Neural crest cell (in vitro differentiated cells): ENCODE data around the gene AGBL4. TPM values are rescaled to one million over a fixed set of nuclear protein-coding genes. Genes with fewer than 3 reads are reported as not detected.

Source experiments
- DNase-seq: peaks from one replicate; pipeline ENCODE4 v3.0.0; 2021; ENCODE audit warnings: low read depth, mixed read lengths, low spot score
- H3K27ac Mint-ChIP-seq: one replicate; pipeline ENCODE4 v1.8.0; 2021; ENCODE audit warnings: mild to moderate bottlenecking, mixed read lengths; ENCODE audit not compliant: unreplicated experiment
- H3K27me3 Mint-ChIP-seq: 2 replicates; pipeline ENCODE4 v1.8.0; 2021; ENCODE audit warnings: low read depth, mild to moderate bottlenecking, mixed read lengths
- H3K36me3 Mint-ChIP-seq: 2 replicates; pipeline ENCODE4 v1.8.0; 2021; ENCODE audit warnings: low read depth, mild to moderate bottlenecking, mixed read lengths
- H3K4me1 Mint-ChIP-seq: 2 replicates; pipeline ENCODE4 v1.8.0; 2021; ENCODE audit warnings: mixed read lengths
- H3K4me3 Mint-ChIP-seq: one replicate; pipeline ENCODE4 v1.8.0; 2021; ENCODE audit warnings: mild to moderate bottlenecking, mixed read lengths
- H3K9me3 Mint-ChIP-seq: 2 replicates; pipeline ENCODE4 v1.8.0; 2021; ENCODE audit warnings: mixed read lengths
- CTCF ChIP-seq: fragments of 200-600 bp; sonication (generic); conservative IDR thresholded peaks from 2 replicates; pipeline ENCODE4 v1.5.0; 2021; ENCODE audit warnings: antibody characterized with exemption, mild to moderate bottlenecking
- total RNA-seq: library from RNA; stranded (reverse); gene quantifications from 2 replicates; pipeline ENCODE4 v1.2.1, GENCODE V29; 2021

AGBL4 gene
- total RNA-seq, 1 donor from 2014 or later = 0.09 TPM

DNA sequence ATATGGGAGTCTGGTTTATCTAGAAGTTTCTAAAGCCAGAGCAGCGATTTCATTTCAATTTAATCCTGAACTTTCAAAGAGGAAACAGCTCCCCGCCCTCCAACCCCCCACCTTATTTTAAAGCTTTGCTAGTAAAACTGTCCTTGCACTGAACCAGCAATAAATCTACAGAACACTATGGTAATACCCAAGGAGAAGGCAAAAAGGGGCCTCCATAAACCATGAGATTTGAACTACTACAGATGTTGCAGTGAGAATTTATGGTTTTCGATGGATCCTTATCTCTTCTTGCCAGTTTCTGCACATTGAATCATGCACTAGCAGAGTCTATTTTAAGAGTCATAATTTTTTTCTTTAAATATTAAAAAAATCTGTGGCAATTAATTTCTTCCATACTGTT, 1182.3 kb downstream of the AGBL4 start:
- Mint-ChIP-seq H3K4me1 (no peaks in the 10 kb centered on the region), H3K9me3 (no peaks in the 10 kb centered on the region), H3K27ac (no peak overlapping the region), H3K4me3 (no peak overlapping the region), H3K27me3 (peaks cover 48% of the 10 kb centered on the region), H3K36me3 (no peaks in the 10 kb centered on the region)
- no peak for DNase-seq
- TF ChIP-seq CTCF = no peak

DNA sequence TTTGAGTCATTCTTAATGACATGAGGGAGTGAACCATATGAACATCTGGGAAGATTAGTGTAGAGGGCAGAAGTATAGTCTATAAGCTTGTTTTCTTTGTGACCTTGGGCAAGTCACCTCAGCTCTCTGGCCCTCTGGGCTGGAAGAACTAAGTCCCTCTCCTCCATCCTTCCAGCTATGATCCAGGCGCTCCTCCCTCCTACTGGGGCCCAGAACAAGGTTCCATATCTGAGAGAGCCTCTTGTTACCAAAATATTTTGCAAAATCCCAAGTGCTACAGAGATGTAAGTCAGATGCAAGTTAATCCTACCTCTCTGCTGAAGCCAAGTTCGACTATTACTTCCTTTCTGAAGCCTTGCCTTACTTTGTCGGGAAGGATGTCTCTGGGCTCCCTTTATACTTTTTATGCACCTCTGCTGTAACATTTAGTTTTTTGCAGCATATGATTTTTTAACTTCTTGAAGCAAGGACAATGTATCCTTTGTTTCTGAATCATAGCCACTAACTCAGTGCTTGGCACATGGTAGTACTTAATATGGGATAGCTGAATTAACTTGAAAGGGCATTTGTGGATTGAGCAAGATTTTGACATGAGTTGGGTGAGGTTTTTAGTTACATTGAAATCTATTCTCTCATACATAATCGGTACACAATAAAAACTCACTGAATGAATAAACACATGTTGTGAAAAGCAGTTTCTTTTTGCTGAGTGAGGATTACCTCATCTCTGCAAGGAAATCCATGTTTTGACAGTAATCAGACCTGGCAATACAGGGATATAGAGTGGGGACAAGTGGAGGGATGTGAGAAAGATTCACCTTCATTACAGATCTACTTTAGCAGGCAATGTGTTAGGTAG, 1192.4 kb downstream of the AGBL4 start:
- Mint-ChIP-seq H3K27me3 (peaks cover 81% of the 10 kb centered on the region), H3K9me3 (no peaks in the 10 kb centered on the region), H3K27ac (no peak overlapping the region), H3K36me3 (no peaks in the 10 kb centered on the region), H3K4me1 (no peaks in the 10 kb centered on the region), H3K4me3 (no peak overlapping the region)
- TF ChIP-seq CTCF = no peak
- no peak for DNase-seq

DNA sequence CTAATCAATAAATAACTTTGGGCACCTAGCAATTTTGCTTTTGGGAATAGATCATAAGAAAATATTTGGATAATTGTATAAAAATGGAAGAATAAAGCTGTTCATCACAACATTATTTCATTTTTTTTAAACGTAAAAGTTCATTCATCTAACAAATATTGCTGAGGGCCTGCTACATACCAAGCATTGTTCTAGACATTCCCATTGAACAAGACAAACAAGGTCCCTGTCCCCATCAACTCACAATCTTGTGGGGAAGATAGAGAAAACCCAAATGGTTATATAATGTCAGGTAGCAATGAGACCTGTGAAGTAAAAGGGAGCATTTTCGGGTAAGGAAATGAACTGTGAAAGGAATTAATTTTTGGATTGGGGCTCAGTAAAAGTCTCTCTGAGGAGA, 1193.0 kb downstream of the AGBL4 start:
- no peaks in the 10 kb centered on the region for H3K9me3 Mint-ChIP-seq
- H3K27me3 Mint-ChIP-seq = peaks cover 82% of the 10 kb centered on the region
- no peak overlapping the region for H3K27ac Mint-ChIP-seq
- DNase-seq = no peak
- H3K4me3 Mint-ChIP-seq = no peak overlapping the region
- TF ChIP-seq CTCF = no peak
- no peaks in the 10 kb centered on the region for H3K36me3 Mint-ChIP-seq
- no peaks in the 10 kb centered on the region for H3K4me1 Mint-ChIP-seq

DNA sequence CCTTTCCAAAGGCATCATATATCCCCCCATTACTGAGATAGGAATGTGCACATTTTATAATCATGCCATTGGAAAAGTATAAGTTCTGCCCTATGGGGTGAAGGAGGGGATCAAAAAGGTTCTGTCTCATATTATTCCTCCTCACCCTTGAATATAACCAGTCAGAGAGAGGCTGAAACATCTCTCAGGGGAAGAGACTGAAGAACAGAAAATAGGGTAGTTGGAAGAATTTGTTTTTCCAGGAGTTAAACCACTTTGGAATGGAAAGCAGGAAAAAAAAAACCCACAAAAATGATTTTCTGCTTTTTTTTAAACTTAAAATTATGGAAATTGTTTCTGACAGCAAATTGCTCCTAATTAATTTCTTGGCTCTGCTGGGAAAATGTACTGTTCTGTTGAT, 1194.3 kb downstream of the AGBL4 start:
- Mint-ChIP-seq H3K36me3 (no peaks in the 10 kb centered on the region), H3K9me3 (no peaks in the 10 kb centered on the region)

GRCh38 chr1:48823168-48823567, 1200.6 kb downstream of the AGBL4 start:
- H3K27ac Mint-ChIP-seq = no peak overlapping the region

More for the DNA sequence above, 1194.3 kb downstream of the AGBL4 start:
- Mint-ChIP-seq H3K27ac (no peak overlapping the region), H3K27me3 (peaks cover 84% of the 10 kb centered on the region), H3K4me3 (no peak overlapping the region), H3K4me1 (no peaks in the 10 kb centered on the region)
- TF ChIP-seq CTCF = no peak
- no peak for DNase-seq

More at GRCh38 chr1:48823168-48823567, 1200.6 kb downstream of the AGBL4 start:
- Mint-ChIP-seq H3K4me3 (no peak overlapping the region), H3K36me3 (no peaks in the 10 kb centered on the region), H3K27me3 (peaks cover 63% of the 10 kb centered on the region), H3K9me3 (no peaks in the 10 kb centered on the region), H3K4me1 (no peaks in the 10 kb centered on the region)
- no peak for TF ChIP-seq CTCF
- DNase-seq = no peak
